ENCODE data around the gene SCN1A. TPM values are rescaled to one million over a fixed set of nuclear protein-coding genes. Genes with fewer than 3 reads are reported as not detected.

SCN1A gene
- total RNA-seq, 1 donor from 2014 or later: 1.9 TPM

GRCh38 chr2:166067229-166067628 is 60.6 kb downstream of the SCN1A start:
- no peak for TF ChIP-seq CTCF (IDR thresholded peaks at IDR 0.05; ENCODE audit: unreplicated experiment)
- Mint-ChIP-seq H3K27me3 (ENCODE audit: low read depth) (peaks cover 17% of the 10 kb centered on the region), H3K36me3 (no peaks in the 10 kb centered on the region), H3K4me1 (peaks cover 5% of the 10 kb centered on the region), H3K27ac (no peak overlapping the region), H3K9me3 (no peaks in the 10 kb centered on the region), H3K4me3 (no peak overlapping the region)
- no peak for DNase-seq (ENCODE audit: low spot score in 2 of 2, unreplicated experiment in 2 of 2)

- no peak for TF ChIP-seq CTCF (IDR thresholded peaks at IDR 0.05; ENCODE audit: unreplicated experiment)
- Mint-ChIP-seq H3K27me3 (ENCODE audit: low read depth) (peaks cover 12% of the 10 kb centered on the region), H3K4me3 (no peak overlapping the region), H3K4me1 (no peaks in the 10 kb centered on the region), H3K9me3 (no peaks in the 10 kb centered on the region), H3K27ac (no peak overlapping the region), H3K36me3 (no peaks in the 10 kb centered on the region)
- DNase-seq (ENCODE audit: low spot score in 2 of 2, unreplicated experiment in 2 of 2): no peak
Observed at GRCh38 chr2:166060191-166060590, 67.6 kb downstream of the SCN1A start.

GRCh38 chr2:166057370-166058164 is 70.3 kb downstream of the SCN1A start:
- Mint-ChIP-seq H3K36me3 (no peaks in the 10 kb centered on the region), H3K27ac (no peak overlapping the region), H3K4me3 (no peak overlapping the region), H3K4me1 (no peaks in the 10 kb centered on the region), H3K9me3 (no peaks in the 10 kb centered on the region), H3K27me3 (ENCODE audit: low read depth) (peaks cover 1% of the 10 kb centered on the region)
- peak; percentile 71 for TF ChIP-seq CTCF (IDR thresholded peaks at IDR 0.05; ENCODE audit: unreplicated experiment)
- no peak for DNase-seq (ENCODE audit: low spot score in 2 of 2, unreplicated experiment in 2 of 2)

- Mint-ChIP-seq H3K27ac (no peak overlapping the region), H3K36me3 (no peaks in the 10 kb centered on the region), H3K9me3 (peaks cover 3% of the 10 kb centered on the region), H3K4me1 (no peaks in the 10 kb centered on the region), H3K4me3 (no peak overlapping the region), H3K27me3 (ENCODE audit: low read depth) (peaks cover 11% of the 10 kb centered on the region)
- TF ChIP-seq CTCF (IDR thresholded peaks at IDR 0.05; ENCODE audit: unreplicated experiment): no peak
- no peak for DNase-seq (ENCODE audit: low spot score in 2 of 2, unreplicated experiment in 2 of 2)
Observed at GRCh38 chr2:166044853-166045483, 82.9 kb downstream of the SCN1A start.

- H3K9me3 Mint-ChIP-seq: peaks cover 3% of the 10 kb centered on the region
- no peaks in the 10 kb centered on the region for H3K36me3 Mint-ChIP-seq
- no peak overlapping the region for H3K27ac Mint-ChIP-seq
- H3K27me3 Mint-ChIP-seq (ENCODE audit: low read depth): peaks cover 11% of the 10 kb centered on the region
- no peak overlapping the region for H3K4me3 Mint-ChIP-seq
- TF ChIP-seq CTCF (IDR thresholded peaks at IDR 0.05; ENCODE audit: unreplicated experiment): no peak
- H3K4me1 Mint-ChIP-seq: no peaks in the 10 kb centered on the region
- no peak for DNase-seq (ENCODE audit: low spot score in 2 of 2, unreplicated experiment in 2 of 2)
Observed at GRCh38 chr2:166042768-166043390, 84.9 kb downstream of the SCN1A start.

Measured in mesothelial cell of epicardium (in vitro differentiated cells).